HCT116 (cell line): ENCODE data around the gene DLG2. TPM values are rescaled to one million over a fixed set of nuclear protein-coding genes. Genes with fewer than 3 reads are reported as not detected.

Source experiments
- ATAC-seq: fragments of 200-7000 bp; cut with Tn5 transposase; 2 replicates; pipeline ENCODE4 v1.9.1; 2020; ENCODE audit warnings: mild to moderate bottlenecking, moderate library complexity
- BruUV-seq: library from RNA; stranded (reverse); fragments of 400-500 nt; replicated peaks from 2 replicates; lab custom pipeline; 2021; lab: Mats Ljungman, UMichigan
- CTCF ChIA-PET: fragments of 300-600 bp; sonication (Branson Sonifier 250); formaldehyde crosslinking; loops from one replicate; lab custom pipeline; 2021; ENCODE audit warnings: antibody characterized with exemption; lab: Charles Lee
- POLR2A ChIA-PET: fragments of 300-600, 350-600 bp; sonication (Branson Sonifier 250); formaldehyde crosslinking; loops from one replicate; lab custom pipeline; 2021; ENCODE audit warnings: antibody characterized with exemption; lab: Charles Lee
- RAD21 ChIA-PET, 2 experiments: fragments of 300-600 bp; sonication (Branson Sonifier 250); formaldehyde crosslinking; loops; one replicate each; lab custom pipeline; 2023; ENCODE audit warnings: low total read pairs in 2 of 2; ENCODE audit not compliant: uncharacterized antibody in 2 of 2, unreplicated experiment in 2 of 2, low non-redundant PET in 1 of 2; lab: Charles Lee
- DNase-seq: peaks from one replicate; pipeline ENCODE4 v3.0.0-alpha.2; 2010; ENCODE audit warnings: low read depth, low spot score
- H2AFZ ChIP-seq: fragments of 200-600 bp; shearing (Covaris generic), sonication (generic); 2 replicates; pipeline ENCODE4 v1.6.1; 2017; ENCODE audit warnings: low read depth, mixed run types, mixed read lengths, antibody characterized with exemption, low read length; ENCODE audit not compliant: poor library complexity, severe bottlenecking
- H3K27ac ChIP-seq: 2 replicates; pipeline ENCODE4 v1.5.1; 2012; ENCODE audit warnings: low read depth, low read length
- H3K27me3 ChIP-seq: fragments of 200-600 bp; sonication (generic); 2 replicates; pipeline ENCODE4 v1.6.1; 2016; ENCODE audit warnings: mixed run types, low read length, mixed read lengths; ENCODE audit not compliant: insufficient read depth
- H3K36me3 ChIP-seq, 2 experiments: fragments of 200-500 bp in 1 of 2; fragments of 200-600 bp in 1 of 2; sonication (Bioruptor generic) in 1 of 2; sonication (generic) in 1 of 2; 2 replicates each; pipeline versions ENCODE4 v1.5.1 to v1.6.1; 2014 to 2016; ENCODE audit warnings: low read length in 2 of 2, inconsistent platforms in 1 of 2, mixed read lengths in 1 of 2, mixed run types in 1 of 2; ENCODE audit not compliant: insufficient read depth in 2 of 2, control insufficient read depth in 1 of 2
- H3K4me1 ChIP-seq, 2 experiments: fragments of 200-600 bp in 1 of 2; sonication (generic) in 1 of 2; 2 replicates each; pipeline versions ENCODE4 v1.5.1 to v1.6.1; 2012 to 2017; ENCODE audit warnings: low read length in 2 of 2, inconsistent platforms in 1 of 2, mild to moderate bottlenecking in 1 of 2, mixed read lengths in 1 of 2, mixed run types in 1 of 2, moderate library complexity in 1 of 2; ENCODE audit not compliant: insufficient read depth in 2 of 2, control insufficient read depth in 1 of 2
- H3K4me2 ChIP-seq: fragments of 200-600 bp; sonication (generic); 2 replicates; pipeline ENCODE4 v1.6.1; 2017; ENCODE audit warnings: mixed run types, low read length, mixed read lengths
- H3K4me3 ChIP-seq, 2 experiments: fragments of 200-600 bp in 1 of 2; sonication (generic) in 1 of 2; replicated peaks in 1 of 2; 2 replicates each; pipeline ENCODE4 v1.5.1; 2011 to 2016; ENCODE audit warnings: low read length in 2 of 2, control low read depth in 1 of 2, low read depth in 1 of 2, mild to moderate bottlenecking in 1 of 2, mixed read lengths in 1 of 2, mixed run types in 1 of 2
- H3K79me2 ChIP-seq: fragments of 200-600 bp; sonication (generic); 2 replicates; pipeline ENCODE4 v1.6.1; 2017; ENCODE audit warnings: mild to moderate bottlenecking, mixed run types, low read length, moderate library complexity, mixed read lengths; ENCODE audit not compliant: insufficient read depth
- H3K9ac ChIP-seq: fragments of 200-600 bp; sonication (generic); 2 replicates; pipeline ENCODE4 v1.6.1; 2016; ENCODE audit warnings: low read length, mixed read lengths
- H3K9me2 ChIP-seq: fragments of 200-600 bp; sonication (generic), shearing (Covaris generic); 2 replicates; pipeline ENCODE4 v1.6.1; 2017; ENCODE audit warnings: mixed run types, mild to moderate bottlenecking, moderate library complexity; ENCODE audit not compliant: insufficient read depth
- H3K9me3 ChIP-seq, 2 experiments: fragments of 200-500 bp in 1 of 2; fragments of 200-600 bp in 1 of 2; sonication (Bioruptor generic) in 1 of 2; sonication (generic) in 1 of 2; 2 replicates each; pipeline ENCODE4 v1.6.1; 2014 to 2017; ENCODE audit warnings: low read length in 2 of 2, mixed read lengths in 2 of 2, inconsistent platforms in 1 of 2, low read depth in 1 of 2, mild to moderate bottlenecking in 1 of 2, mixed run types in 1 of 2, moderate library complexity in 1 of 2; ENCODE audit not compliant: control insufficient read depth in 1 of 2, insufficient read depth in 1 of 2
- H4K20me1 ChIP-seq: fragments of 200-600 bp; sonication (generic), shearing (Covaris generic); 2 replicates; pipeline ENCODE4 v1.6.1; 2017; ENCODE audit warnings: mixed run types, mild to moderate bottlenecking, moderate library complexity; ENCODE audit not compliant: insufficient read depth
- ATF3 ChIP-seq: IDR thresholded peaks from 2 replicates; pipeline ENCODE4 v1.6.1; 2012
- CBX3 ChIP-seq: IDR thresholded peaks from 2 replicates; pipeline ENCODE4 v1.6.1; 2012; ENCODE audit warnings: low read depth
- CEBPB ChIP-seq: IDR thresholded peaks from 2 replicates; pipeline ENCODE4 v1.6.1; 2012; ENCODE audit warnings: low read depth
- CTCF ChIP-seq, 3 experiments: fragments of 200-600 bp in 1 of 3; sonication (generic) in 1 of 3; IDR thresholded peaks in 2 of 3; conservative IDR thresholded peaks in 1 of 3; 2 replicates each; pipeline ENCODE4 v1.5.1; 2012 to 2017; ENCODE audit warnings: low read depth in 2 of 3, low read length in 2 of 3, antibody characterized with exemption in 1 of 3, borderline replicate concordance in 1 of 3, control low read depth in 1 of 3, mild to moderate bottlenecking in 1 of 3, mixed read lengths in 1 of 3, mixed run types in 1 of 3, moderate library complexity in 1 of 3; ENCODE audit not compliant: insufficient read depth in 1 of 3
- EGR1 ChIP-seq: IDR thresholded peaks from 2 replicates; pipeline ENCODE4 v1.6.1; 2012; ENCODE audit warnings: low read depth
- ELF1 ChIP-seq: IDR thresholded peaks from 2 replicates; pipeline ENCODE4 v1.6.1; 2012; ENCODE audit warnings: low read depth, borderline replicate concordance
- EZH2 ChIP-seq: fragments of 200-600 bp; sonication (generic); IDR thresholded peaks from 2 replicates; pipeline ENCODE4 v1.6.1; 2017; ENCODE audit warnings: antibody characterized with exemption, mixed run types
- FOSL1 ChIP-seq: IDR thresholded peaks from 2 replicates; pipeline ENCODE4 v1.6.1; 2012; ENCODE audit warnings: low read depth
- POLR2A ChIP-seq: IDR thresholded peaks from 2 replicates; pipeline ENCODE4 v1.7.0; 2011; ENCODE audit warnings: borderline replicate concordance; ENCODE audit not compliant: insufficient read depth, insufficient read length; ENCODE audit errors: extremely low read depth
- POLR2AphosphoS5 ChIP-seq: IDR thresholded peaks from 2 replicates; pipeline ENCODE4 v1.6.1; 2011; ENCODE audit warnings: mild to moderate bottlenecking, low read depth, low read length, moderate library complexity
- RAD21 ChIP-seq: IDR thresholded peaks from 2 replicates; pipeline ENCODE4 v1.6.1; 2012; ENCODE audit warnings: low read depth, mild to moderate bottlenecking
- SIN3A ChIP-seq: IDR thresholded peaks from 2 replicates; pipeline ENCODE4 v1.6.1; 2012; ENCODE audit warnings: low read depth
- SP1 ChIP-seq: IDR thresholded peaks from 2 replicates; pipeline ENCODE4 v1.6.1; 2012; ENCODE audit warnings: low read depth
- SRF ChIP-seq: IDR thresholded peaks from 2 replicates; pipeline ENCODE4 v1.6.1; 2012; ENCODE audit warnings: low read depth
- TCF7L2 ChIP-seq: IDR thresholded peaks from 2 replicates; pipeline ENCODE4 v1.7.0; 2011; ENCODE audit warnings: borderline replicate concordance, inconsistent platforms; ENCODE audit not compliant: insufficient read depth, insufficient read length; ENCODE audit errors: extremely low read depth
- YY1 ChIP-seq: IDR thresholded peaks from 2 replicates; pipeline ENCODE4 v1.6.1; 2011; ENCODE audit warnings: low read length, low read depth, moderate library complexity, mild to moderate bottlenecking; ENCODE audit not compliant: insufficient replicate concordance; ENCODE audit errors: extremely low read depth
- ZBTB33 ChIP-seq: IDR thresholded peaks from 2 replicates; pipeline ENCODE4 v1.6.1; 2011; ENCODE audit warnings: mild to moderate bottlenecking, low read length, moderate library complexity; ENCODE audit not compliant: insufficient replicate concordance; ENCODE audit errors: extremely low read depth
- ZFX ChIP-seq: fragments of 450-650 bp; IDR thresholded peaks from 2 replicates; pipeline ENCODE4 v1.6.1; 2017
- ZNF274 ChIP-seq: fragments of 200-500 bp; sonication (Bioruptor generic); IDR thresholded peaks from 2 replicates; pipeline ENCODE4 v1.6.1; 2014; ENCODE audit warnings: mild to moderate bottlenecking, low read depth, low read length, inconsistent platforms
- intact Hi-C: fragments of 100-400 bp; cut with micrococcal nuclease; formaldehyde crosslinking; loops from 2 replicates; pipeline ENCODE4 v1.10.0; 2022
- total RNA-seq: library from RNA; stranded (reverse); gene quantifications from one replicate; pipeline ENCODE4 v1.2.1, GENCODE V29; 2021; ENCODE audit not compliant: unreplicated experiment

DLG2 gene
- total RNA-seq, 1 experiment from 2014 or later = 2.4 TPM

GRCh38 chr11:83568516-83568915, 2058.6 kb downstream of the DLG2 start:
- CTCF ChIA-PET = no interaction called here
- Histone ChIP-seq H3K9ac (no peak overlapping the region), H3K27ac (no peak overlapping the region), H3K9me2 (no peaks in the 10 kb centered on the region), H4K20me1 (no peaks in the 10 kb centered on the region), H3K9me3 (no peaks in the 10 kb centered on the region), H3K4me3 (no peak overlapping the region)
- RAD21 ChIA-PET = no interaction called here
- no peak for DNase-seq
- no TSS peak for BruUV-seq
- POLR2A ChIA-PET = no interaction called here
- no peak for TF ChIP-seq CEBPB
- TF ChIP-seq YY1 = no peak
- no peak for TF ChIP-seq ATF3
- TF ChIP-seq FOSL1 = no peak
- TF ChIP-seq CTCF (IDR thresholded peaks at IDR 0.05 in 2 of 3, conservative IDR thresholded peaks at IDR 0.05 in 1 of 3; ENCODE audit: borderline replicate concordance in 1 of 3, insufficient read depth in 1 of 3, low read depth in 2 of 3, low read length in 2 of 3) = no peak
- TF ChIP-seq ZNF274 = no peak
- no peak for TF ChIP-seq CBX3
- no peak for TF ChIP-seq EGR1
- TF ChIP-seq ZBTB33 = no peak
- no peak for TF ChIP-seq SRF
- no peak for TF ChIP-seq SIN3A
- TF ChIP-seq SP1 = no peak
- no peak for TF ChIP-seq POLR2A
- no peak for TF ChIP-seq RAD21
- no peak for TF ChIP-seq TCF7L2
- no peak for TF ChIP-seq ZFX
- no peak for TF ChIP-seq ELF1
- no peak for TF ChIP-seq POLR2AphosphoS5
- no peak for TF ChIP-seq EZH2
- TF ChIP-seq, all 23 proteins: peak for 0
- peaks cover 13% of the 10 kb centered on the region for H3K27me3 ChIP-seq
- no peak overlapping the region for H2AFZ ChIP-seq
- intact Hi-C loops = no loop called here
- no peaks in the 10 kb centered on the region for H3K79me2 ChIP-seq
- H3K4me2 ChIP-seq = no peak overlapping the region
- ATAC-seq = no peak
- H3K4me1 ChIP-seq = no peaks in the 10 kb centered on the region
- no peaks in the 10 kb centered on the region for H3K36me3 ChIP-seq
